Activated CD8-positive, alpha-beta memory T cell treated with anti-CD3 and anti-CD28 coated beads for 4 hours (primary cell): ENCODE results near the gene CLDN18.

Source experiments
- DNase-seq, 2 donors: peaks; one replicate each; pipeline ENCODE4 v3.0.0-alpha.2; 2020; ENCODE audit warnings: low read depth in 2 of 2

Gene CLDN18

GRCh38 chr3:138062626-138063025 lies 52.7 kb downstream of the CLDN18 start:
- DNase-seq = no peak

GRCh38 chr3:138063416-138063815 lies 53.5 kb downstream of the CLDN18 start:
- no peak for DNase-seq

DNA sequence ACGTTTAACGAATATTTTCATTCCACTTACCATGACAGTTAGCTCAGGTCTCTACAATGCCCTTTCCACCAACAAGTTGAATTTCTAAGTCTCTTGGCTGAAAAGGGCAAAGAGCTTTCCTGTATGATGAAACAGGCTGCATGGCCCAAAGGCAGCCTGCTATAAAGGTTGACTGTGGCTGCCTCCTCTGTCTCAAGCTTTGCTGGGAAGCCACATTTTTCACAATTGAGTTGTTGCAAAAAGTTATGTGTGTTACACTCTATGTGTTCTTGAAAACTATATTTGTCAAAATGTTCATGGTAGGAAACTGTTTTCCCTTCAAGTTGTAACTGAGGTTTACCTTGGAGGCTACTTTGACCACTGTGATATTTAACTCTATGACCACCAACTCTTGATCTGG lies 56.0 kb downstream of the CLDN18 start:
- DNase-seq = no peak

DNA sequence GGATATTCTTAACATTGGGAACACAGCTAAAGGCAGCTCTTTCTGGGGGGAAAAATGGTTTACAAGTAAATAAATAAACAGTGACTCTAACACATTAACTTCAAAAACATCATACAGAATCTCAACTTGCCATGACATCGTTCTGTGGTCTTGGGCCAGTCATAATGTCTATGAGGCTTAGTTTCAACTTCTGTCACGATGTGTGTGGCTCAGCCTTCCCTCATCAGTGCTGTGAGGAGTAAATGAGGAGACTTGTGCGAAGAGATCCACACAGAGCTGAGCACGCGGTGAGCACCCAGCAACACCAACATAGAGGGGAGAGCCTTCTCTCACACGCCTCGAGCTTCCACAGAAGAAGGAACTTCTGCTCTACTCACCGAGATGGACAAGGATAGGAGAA lies 56.4 kb downstream of the CLDN18 start:
- no peak for DNase-seq

- no peak for DNase-seq
Observed at GRCh38 chr3:138066972-138067371, 57.0 kb downstream of the CLDN18 start.

DNA sequence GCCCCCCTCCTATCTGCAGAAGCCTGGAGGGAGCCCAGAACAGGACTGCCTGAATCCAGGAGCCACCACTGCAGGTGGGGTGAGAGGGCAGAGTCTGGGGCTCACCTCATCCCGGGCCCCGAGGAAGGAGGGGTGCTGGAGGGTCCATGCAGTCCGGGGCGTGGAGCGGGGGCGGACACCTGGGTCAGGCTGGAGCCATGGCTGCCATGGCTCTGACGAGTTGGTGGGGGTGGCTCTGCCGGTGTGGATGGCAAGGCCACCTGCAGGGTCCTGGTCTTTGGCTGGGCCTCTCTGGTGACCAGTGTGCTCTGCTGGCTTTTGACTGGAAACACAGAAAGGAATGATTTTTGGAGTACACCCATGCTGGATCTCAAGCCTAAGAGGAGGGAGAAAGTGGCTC lies 58.1 kb downstream of the CLDN18 start:
- no peak for DNase-seq

- peak; percentile 24 to 50 for DNase-seq
Observed at GRCh38 chr3:138068579-138069174, 58.7 kb downstream of the CLDN18 start.

GRCh38 chr3:138070006-138070405 lies 60.0 kb downstream of the CLDN18 start:
- DNase-seq = no peak

GRCh38 chr3:138072796-138073195 lies 62.8 kb downstream of the CLDN18 start:
- no peak for DNase-seq

- no peak for DNase-seq
Observed at GRCh38 chr3:138078096-138078495, 68.1 kb downstream of the CLDN18 start.

DNA sequence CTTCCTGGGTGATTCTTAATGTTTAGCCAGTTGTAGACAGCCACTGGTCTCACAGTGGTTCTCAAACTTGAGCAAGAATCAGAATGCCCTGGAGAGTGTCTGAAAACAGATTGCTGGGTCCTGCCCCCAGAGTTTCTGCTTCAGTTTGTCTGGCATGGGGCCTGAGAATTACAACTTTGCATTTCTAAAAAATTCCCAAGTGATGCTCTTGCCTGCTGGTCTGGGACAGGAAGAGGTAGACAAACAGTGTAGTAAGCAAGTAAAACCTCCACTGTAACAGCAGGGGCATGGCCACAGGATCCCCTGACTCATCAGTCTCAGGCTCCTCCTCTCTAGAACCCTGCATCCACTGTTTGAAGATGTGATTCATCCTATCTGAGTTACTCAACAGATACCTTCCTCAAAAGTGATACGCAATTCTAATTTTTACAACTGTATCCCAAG lies 69.0 kb downstream of the CLDN18 start:
- no peak for DNase-seq

DNA sequence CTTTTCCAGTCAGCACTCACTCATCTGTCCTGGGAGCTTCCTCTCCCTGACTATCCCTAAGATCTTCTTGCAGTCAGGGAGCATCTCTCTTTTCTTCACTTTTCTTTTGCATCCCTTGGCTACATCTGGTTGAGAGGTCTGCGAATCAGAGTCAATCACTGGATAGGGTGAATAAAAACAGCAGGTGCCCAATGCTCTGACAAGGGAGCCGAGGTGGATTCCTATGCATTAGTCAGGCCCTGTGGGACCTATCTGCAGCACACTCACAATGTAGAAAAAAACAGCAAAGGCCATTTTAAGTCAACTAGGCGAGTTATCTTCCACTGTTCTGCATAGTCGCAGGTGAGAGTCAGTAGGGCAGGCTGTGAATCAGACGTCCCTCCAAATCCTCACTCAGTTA lies 69.9 kb downstream of the CLDN18 start:
- DNase-seq = no peak

- DNase-seq = no peak
Observed at GRCh38 chr3:138081371-138082084, 71.6 kb downstream of the CLDN18 start.

- no peak for DNase-seq
Observed at GRCh38 chr3:138082085-138082991, 72.4 kb downstream of the CLDN18 start.

- no peak for DNase-seq
Observed at GRCh38 chr3:138082992-138083386, 73.0 kb downstream of the CLDN18 start.
